ENCODE data around the gene DNAAF2. TPM values are rescaled to one million over a fixed set of nuclear protein-coding genes. Genes with fewer than 3 reads are reported as not detected.
"Not testable (repeated sequence)": the region's sequence is repeated elsewhere in the genome, so short reads cannot be mapped to it uniquely, and the experiment has no call there.

Gene DNAAF2
- total and polyA plus RNA-seq, 2 experiments from 2014 or later = 17.6 to 19.8 TPM

DNA sequence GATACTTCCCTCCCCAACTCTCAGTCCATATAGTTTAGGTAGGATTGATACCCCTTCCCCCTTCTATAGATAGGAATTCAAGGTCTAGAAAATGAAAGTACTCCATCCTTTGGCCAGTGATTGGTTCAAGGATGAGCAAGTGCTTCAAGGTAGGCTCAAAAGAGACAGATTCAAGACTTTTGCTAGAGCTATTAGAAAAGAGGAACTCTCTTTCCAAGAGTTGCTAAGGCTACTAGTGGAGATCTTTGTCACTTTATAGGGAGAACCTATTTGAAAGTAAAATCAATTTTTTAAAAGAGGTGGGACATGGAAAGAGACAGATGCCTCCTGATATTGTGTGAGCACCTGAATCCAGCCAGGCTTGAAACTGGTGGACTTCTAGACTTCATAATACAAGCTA is 35.4 kb upstream of the DNAAF2 start:
- no peak for DNase-seq (ENCODE audit: low spot score)

DNA sequence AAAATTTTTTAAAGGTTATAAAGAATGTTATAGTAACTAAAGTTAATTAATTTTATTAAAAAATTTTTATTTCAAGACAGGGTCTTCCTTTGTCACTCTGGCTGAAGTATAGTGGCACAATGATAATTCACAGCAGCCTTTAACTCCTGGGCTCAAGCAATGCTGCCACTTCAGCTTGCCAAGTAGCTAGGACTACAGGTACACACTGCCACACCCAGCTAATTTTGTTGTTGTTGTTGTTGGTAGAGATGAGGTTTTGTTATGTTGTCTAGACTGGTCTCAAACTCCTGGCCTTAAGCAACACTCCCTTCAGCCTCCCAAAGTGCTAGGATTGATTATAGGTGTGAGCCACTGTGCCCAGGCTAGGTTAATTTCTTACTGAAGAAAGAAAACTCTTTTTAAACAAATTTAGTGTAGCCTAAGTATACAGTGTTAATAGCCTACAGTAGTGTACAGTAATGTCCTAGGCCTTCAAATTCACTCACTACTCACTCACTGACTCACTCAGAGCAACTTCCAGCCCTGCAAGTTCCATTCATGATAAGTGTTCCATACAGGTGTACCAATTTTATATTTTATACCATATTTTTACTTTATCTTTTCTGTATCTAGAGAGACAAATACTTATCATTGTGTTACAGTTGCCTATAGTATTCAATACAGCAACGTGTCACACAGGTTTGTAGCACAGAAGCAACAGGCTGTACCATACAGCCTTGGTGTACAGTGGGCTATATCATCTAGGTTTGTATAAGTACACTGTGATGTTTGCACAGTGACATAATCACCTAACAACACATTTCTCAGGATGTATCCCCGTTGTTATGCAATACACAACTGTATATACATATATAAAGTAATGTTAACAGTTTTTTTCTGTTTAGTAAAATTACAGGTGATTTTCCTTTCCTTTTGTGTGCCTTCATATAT is 24.7 kb upstream of the DNAAF2 start:
- no peak for TF ChIP-seq CTCF (IDR thresholded peaks at IDR 0.05; ENCODE audit: poor library complexity)
- TF ChIP-seq EZH2phosphoT487 (IDR thresholded peaks at IDR 0.05; ENCODE audit: low read depth, severe bottlenecking, unreplicated experiment) = no peak
- TF ChIP-seq EZH2 (IDR thresholded peaks at IDR 0.05; ENCODE audit: borderline replicate concordance) = no peak
- H3K4me1 ChIP-seq (ENCODE audit: insufficient read depth) = no peaks in the 10 kb centered on the region
- peak overlapping the region; percentile 26 for H3K27ac ChIP-seq
- H3K4me2 ChIP-seq = no peak overlapping the region
- H3K9me3 ChIP-seq (ENCODE audit: low read depth) = no peaks in the 10 kb centered on the region
- H2AFZ ChIP-seq = no peak overlapping the region
- H4K20me1 ChIP-seq (ENCODE audit: insufficient read depth, poor library complexity, severe bottlenecking) = no peaks in the 10 kb centered on the region
- no peaks in the 10 kb centered on the region for H3K27me3 ChIP-seq
- no peaks in the 10 kb centered on the region for H3K36me3 ChIP-seq (replicated peaks; ENCODE audit: insufficient read depth, low read depth)
- peaks cover 2% of the 10 kb centered on the region for H3K79me2 ChIP-seq
- H3K9me2 ChIP-seq (replicated peaks; ENCODE audit: insufficient read depth) = no peaks in the 10 kb centered on the region
- 65% methylated on average over 2 of the region's 2 CpGs for WGBS (ENCODE audit: low lambda C conversion rate, missing lambda C conversion rate)
- H3K4me3 ChIP-seq = no peak overlapping the region
- no peak for DNase-seq (ENCODE audit: low spot score)

More for the DNA sequence above, 35.4 kb upstream of the DNAAF2 start:
- Histone ChIP-seq H3K4me1 (ENCODE audit: insufficient read depth) (no peaks in the 10 kb centered on the region), H3K27me3 (no peaks in the 10 kb centered on the region), H3K9me2 (replicated peaks; ENCODE audit: insufficient read depth) (no peaks in the 10 kb centered on the region), H3K9me3 (ENCODE audit: low read depth) (no peaks in the 10 kb centered on the region), H4K20me1 (ENCODE audit: insufficient read depth, poor library complexity, severe bottlenecking) (no peaks in the 10 kb centered on the region), H3K36me3 (replicated peaks; ENCODE audit: insufficient read depth, low read depth) (no peaks in the 10 kb centered on the region), H3K4me2 (no peak overlapping the region), H2AFZ (no peak overlapping the region), H3K4me3 (no peak overlapping the region), H3K27ac (no peak overlapping the region), H3K79me2 (no peaks in the 10 kb centered on the region)
- TF ChIP-seq CTCF (IDR thresholded peaks at IDR 0.05; ENCODE audit: poor library complexity) = no peak
- no peak for TF ChIP-seq EZH2 (IDR thresholded peaks at IDR 0.05; ENCODE audit: borderline replicate concordance)
- TF ChIP-seq EZH2phosphoT487 (IDR thresholded peaks at IDR 0.05; ENCODE audit: low read depth, severe bottlenecking, unreplicated experiment) = no peak

DNA sequence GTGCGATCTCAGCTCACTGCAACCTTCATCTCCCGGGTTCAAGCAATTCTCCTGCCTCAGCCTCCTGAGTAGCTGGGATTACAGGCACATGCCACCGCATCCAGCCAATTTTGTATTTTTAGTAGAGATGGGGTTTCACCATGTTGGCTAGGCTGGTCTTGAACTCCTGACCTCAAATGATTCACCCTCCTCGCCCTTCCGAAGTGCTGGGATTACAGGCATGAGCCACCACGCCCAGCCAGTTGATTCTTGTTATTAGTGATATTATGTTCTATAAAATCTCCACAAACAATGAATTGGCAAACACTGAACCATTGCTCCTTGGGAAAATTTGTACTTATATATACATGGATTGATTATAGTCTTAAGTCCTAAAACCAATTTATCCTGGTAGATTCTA is 22.5 kb upstream of the DNAAF2 start:
- H4K20me1 ChIP-seq (ENCODE audit: insufficient read depth, poor library complexity, severe bottlenecking); H3K4me1 ChIP-seq (ENCODE audit: insufficient read depth); H3K36me3 ChIP-seq (replicated peaks; ENCODE audit: insufficient read depth, low read depth); H3K4me3 ChIP-seq; DNase-seq (ENCODE audit: low spot score); H3K4me2 ChIP-seq; H3K9me3 ChIP-seq (ENCODE audit: low read depth); H3K27ac ChIP-seq; H3K9me2 ChIP-seq (replicated peaks; ENCODE audit: insufficient read depth); H3K27me3 ChIP-seq; H2AFZ ChIP-seq; H3K79me2 ChIP-seq: not testable (repeated sequence)
- WGBS (ENCODE audit: low lambda C conversion rate, missing lambda C conversion rate) = 93% methylated on average over 5 of the region's 6 CpGs

DNA sequence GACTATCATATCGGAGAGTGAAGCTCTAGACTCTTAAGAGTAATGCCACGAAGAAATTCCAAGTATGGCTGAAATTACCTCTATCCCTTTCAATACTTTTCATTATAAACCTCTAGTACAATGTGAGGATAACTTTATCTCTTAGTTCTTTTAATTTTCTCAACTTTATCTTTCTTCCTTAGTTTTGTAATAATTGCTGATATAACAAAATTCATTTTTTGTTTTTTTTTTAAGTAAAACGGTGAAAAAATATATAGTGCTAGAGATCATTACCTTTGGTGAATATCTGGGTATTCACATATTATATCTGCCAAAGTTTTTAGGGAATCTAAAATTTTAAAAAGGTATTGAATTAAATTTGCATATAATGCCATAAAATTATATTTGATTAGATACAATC is 19.5 kb upstream of the DNAAF2 start:
- no peak overlapping the region for H3K4me2 ChIP-seq
- no peak overlapping the region for H3K27ac ChIP-seq
- H3K4me1 ChIP-seq (ENCODE audit: insufficient read depth) = no peaks in the 10 kb centered on the region
- H3K79me2 ChIP-seq = peaks cover 5% of the 10 kb centered on the region
- H3K9me2 ChIP-seq (replicated peaks; ENCODE audit: insufficient read depth) = no peaks in the 10 kb centered on the region
- no peaks in the 10 kb centered on the region for H4K20me1 ChIP-seq (ENCODE audit: insufficient read depth, poor library complexity, severe bottlenecking)
- H2AFZ ChIP-seq = no peak overlapping the region
- WGBS (ENCODE audit: low lambda C conversion rate, missing lambda C conversion rate) = 98% methylated on average over 3 of the region's 3 CpGs
- no peaks in the 10 kb centered on the region for H3K36me3 ChIP-seq (replicated peaks; ENCODE audit: insufficient read depth, low read depth)
- no peak for DNase-seq (ENCODE audit: low spot score)
- no peak for TF ChIP-seq EZH2phosphoT487 (IDR thresholded peaks at IDR 0.05; ENCODE audit: low read depth, severe bottlenecking, unreplicated experiment)
- no peak for TF ChIP-seq EZH2 (IDR thresholded peaks at IDR 0.05; ENCODE audit: borderline replicate concordance)
- TF ChIP-seq CTCF (IDR thresholded peaks at IDR 0.05; ENCODE audit: poor library complexity) = no peak
- H3K9me3 ChIP-seq (ENCODE audit: low read depth) = no peaks in the 10 kb centered on the region
- no peaks in the 10 kb centered on the region for H3K27me3 ChIP-seq
- H3K4me3 ChIP-seq = no peak overlapping the region

All from hepatocyte (in vitro differentiated cells).